SW480 (cell line): ENCODE results near the gene ZNF768.

Experiments
- DNase-seq: peaks from one replicate; pipeline ENCODE4 v3.0.0-alpha.2; 2016; ENCODE audit warnings: low spot score

ZNF768 gene

DNA sequence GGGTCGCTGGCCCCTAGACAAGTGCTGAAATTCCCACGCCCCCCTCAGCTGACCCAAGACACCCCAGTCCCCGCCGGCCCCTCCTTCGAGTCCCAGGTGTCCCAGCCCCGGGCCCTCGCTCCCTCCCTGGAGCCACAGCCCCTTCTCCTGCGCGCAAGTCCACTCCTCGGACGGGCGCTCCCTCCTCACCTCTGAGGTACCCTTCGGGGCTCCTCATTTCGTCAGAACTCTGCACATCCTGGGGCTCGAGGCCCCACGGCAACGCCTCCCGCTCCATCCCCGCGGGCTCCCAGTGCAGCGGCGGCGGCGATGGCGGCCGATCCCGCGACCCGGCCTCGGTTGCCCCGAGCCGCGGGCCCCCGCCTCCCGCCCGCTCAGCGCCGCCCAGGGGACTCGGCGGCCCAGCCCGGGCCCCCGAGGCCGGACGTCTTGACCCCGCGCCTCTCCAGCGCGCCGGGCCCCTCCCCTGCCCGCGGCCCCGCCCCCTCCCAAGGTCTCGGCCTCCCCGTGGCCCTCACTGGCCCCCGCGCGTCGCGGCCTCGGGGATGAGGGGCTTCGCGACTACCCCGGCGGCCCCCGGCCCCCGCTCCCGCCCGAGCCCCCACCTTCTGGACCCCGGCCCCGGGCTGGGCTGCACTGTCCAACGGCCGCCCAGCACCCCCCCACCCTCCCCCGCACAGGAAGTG, at the start of gene ZNF768:
Gene ZNF768, minus strand, starts transcription at position 430 of the 686 bp plus-strand sequence. Its CDS starts 153 bp downstream, at position 277.
- peak; percentile 14 for DNase-seq

GRCh38 chr16:30574678-30575077, 48.3 kb upstream of the ZNF768 start:
- DNase-seq: no peak

DNA sequence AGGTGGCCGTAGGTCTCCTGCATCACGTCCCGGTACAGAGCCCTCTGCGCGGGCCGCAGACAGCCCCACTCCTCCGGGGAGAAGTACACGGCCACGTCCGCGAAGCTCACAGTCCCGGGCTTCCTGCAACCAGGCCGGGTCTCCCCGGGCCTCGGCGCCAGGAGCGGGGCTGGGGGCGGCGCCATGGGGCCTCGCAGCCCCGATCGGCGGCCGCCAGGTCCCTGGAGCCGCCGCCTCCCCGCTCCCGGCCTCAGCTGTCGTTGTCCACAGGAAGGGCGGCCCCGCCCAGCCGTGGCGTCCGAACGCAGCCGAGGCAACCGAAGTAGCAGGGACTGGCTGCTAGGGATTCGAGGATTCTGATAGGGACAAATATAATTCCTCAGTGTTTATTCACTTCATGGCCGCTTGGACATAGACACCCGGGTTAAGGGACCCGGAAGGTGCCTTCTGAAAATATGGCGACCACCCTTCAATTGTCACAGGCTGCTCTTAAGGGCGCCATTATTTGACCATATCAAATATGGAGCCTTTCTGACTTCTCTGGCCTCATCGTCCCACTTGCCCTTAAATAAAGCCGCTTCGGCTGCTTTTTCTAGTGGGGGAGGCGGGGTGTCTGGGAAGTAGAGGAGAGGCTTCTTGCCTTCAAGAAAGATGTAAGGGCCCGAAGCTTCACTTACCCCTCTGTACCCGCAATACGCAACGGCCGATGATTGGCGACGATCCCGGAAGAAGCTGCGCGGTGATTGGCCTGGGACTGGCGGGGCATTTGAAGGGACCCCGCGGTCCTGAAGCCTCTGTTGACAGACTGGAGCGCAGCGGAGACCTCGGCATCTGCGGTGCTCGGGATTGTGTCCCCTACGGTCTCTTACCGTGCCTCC, 45.3 kb upstream of the ZNF768 start, which contains the start of gene ZNF688:
Gene ZNF688, minus strand, starts transcription at position 270 of the 878 bp plus-strand sequence. Its CDS starts 85 bp downstream, at position 185.
- peak; percentile 96 for DNase-seq

DNA sequence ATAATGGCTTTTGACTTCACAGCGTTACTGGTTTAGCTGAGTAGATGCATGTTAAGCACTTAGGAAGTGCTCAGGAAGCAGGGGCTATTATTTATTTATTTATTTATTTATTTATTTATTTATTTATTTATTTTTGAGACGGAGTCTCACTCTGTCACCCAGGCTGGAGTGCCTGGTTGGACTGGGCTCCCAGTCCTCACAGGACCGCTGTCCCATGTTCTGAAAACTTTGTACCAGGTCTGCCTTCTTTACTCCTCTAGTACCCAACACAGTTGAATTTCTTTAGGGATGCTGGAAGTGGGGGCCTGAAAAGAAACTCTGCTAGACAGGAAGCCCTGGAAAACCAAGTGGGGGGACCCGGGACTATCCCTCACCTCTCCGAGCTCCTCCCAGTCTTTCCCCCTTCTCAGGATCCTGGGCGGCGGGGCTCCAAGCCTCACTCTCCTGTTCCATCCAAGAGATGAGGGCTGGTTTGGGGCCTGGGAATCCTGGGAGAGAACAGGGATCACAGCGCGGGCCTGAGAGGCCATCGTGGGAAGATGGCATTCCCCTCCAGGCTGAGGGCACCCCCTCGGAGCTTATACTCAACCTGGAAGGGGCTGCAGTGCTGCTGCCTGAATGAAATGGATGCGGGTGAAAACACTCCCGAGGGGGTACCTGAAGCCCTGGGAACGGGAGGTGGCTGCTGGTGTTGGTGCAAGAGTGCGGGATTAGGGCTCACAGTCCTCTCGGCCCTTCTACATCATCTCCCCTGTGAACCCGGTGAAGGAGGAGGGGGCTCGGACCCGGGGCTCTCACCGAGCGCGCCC, 44.5 kb upstream of the ZNF768 start:
- no peak for DNase-seq

- DNase-seq: no peak
These were observed 43.6 kb upstream of the ZNF768 start for GRCh38 chr16:30569746-30570635.

- DNase-seq: no peak
These were observed 42.9 kb upstream of the ZNF768 start for GRCh38 chr16:30569281-30569680.

DNA sequence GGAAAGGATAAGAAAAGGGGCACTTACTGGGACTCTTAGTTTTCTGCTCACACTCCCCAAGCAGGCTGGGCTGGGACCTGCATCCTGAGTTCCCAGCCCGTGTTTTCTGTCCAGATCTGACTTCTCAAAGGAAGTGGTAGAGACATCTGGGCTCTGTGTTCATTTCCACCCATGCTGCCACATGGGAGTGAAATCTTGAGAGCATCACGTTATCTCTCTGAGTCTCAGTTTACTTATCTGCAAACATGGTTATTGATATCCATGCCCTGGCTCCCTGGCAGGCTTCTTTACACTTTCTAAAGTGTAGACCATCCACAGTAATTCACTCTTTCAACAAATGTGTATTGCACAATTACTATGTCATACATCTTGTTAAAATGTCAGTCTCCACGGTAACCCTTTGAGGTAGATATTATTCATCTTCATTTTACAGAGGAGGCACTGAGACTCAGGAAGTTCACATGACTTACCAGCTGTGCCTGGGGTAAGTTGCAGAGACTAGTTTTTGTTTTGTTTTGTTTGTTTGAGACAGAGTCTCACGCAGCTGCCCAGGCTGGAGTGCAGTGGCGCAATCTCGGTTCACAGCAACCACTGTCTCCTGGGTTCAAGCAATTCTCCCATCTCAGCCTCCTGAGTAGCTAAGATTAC, 41.7 kb upstream of the ZNF768 start:
- no peak for DNase-seq

DNA sequence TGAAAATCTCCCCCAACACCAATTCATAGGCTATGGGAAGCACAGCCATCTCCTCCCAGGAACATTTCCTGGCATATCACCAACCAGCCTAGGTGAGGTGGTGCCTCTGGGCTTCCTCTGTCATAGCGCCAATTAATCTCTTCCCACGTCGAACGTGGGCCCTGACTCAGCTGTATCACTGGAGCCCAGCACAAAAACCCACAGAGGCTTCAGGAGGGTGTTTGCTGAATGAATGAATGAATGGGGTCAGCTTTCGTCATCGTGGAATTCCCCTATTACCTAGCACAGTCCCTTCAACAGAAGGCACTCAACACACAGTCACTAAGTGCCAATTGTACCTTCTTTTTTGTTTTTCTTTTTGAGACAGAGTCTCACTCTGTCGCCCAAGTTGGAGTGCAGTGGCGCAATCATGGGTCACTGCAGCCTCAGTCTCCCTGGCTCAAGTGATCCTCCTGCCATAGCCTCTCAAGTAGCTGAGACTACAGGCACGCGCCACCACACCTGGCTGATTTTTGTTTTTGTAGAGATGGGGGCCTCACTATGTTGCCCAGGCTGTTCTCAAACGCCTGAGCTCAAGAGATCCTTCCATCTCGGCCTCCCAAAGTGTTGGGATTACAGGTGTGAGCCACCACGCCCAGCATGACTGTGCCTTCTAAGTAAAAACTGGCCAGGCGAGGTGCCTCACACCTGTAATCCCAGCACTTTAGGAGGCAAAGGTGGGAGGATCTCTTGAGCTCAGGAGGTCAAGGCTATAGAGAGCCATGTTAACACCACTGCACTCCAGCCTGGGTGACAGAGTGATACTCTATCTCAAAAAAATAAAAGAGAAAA, 41.0 kb upstream of the ZNF768 start:
- DNase-seq: no peak

GRCh38 chr16:30566531-30566930, 40.2 kb upstream of the ZNF768 start:
- no peak for DNase-seq

- DNase-seq: no peak
These were observed 39.6 kb upstream of the ZNF768 start for GRCh38 chr16:30565984-30566383.

- no peak for DNase-seq
These were observed 39.2 kb upstream of the ZNF768 start for GRCh38 chr16:30565526-30565925.

DNA sequence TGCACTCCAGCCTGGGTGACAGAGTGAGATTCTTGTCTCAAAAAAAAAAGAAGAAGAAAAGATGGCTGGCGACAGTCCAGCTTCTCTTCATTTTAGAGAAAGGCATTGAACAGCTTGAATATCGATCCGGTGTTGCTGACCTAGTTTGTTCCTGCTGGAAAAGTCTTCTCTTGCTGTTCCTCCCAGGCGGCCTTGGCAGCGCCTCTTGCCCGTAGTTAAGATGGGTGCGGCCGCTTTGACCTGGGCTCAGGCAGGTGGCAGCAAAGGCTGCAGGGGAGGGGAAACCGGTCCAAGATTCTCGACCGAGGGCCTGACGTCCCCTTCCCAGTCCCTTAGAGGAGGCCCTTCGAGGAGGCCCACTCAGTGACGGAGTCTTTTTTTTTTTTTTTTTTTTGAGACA, 35.7 kb upstream of the ZNF768 start:
- DNase-seq: no peak

DNA sequence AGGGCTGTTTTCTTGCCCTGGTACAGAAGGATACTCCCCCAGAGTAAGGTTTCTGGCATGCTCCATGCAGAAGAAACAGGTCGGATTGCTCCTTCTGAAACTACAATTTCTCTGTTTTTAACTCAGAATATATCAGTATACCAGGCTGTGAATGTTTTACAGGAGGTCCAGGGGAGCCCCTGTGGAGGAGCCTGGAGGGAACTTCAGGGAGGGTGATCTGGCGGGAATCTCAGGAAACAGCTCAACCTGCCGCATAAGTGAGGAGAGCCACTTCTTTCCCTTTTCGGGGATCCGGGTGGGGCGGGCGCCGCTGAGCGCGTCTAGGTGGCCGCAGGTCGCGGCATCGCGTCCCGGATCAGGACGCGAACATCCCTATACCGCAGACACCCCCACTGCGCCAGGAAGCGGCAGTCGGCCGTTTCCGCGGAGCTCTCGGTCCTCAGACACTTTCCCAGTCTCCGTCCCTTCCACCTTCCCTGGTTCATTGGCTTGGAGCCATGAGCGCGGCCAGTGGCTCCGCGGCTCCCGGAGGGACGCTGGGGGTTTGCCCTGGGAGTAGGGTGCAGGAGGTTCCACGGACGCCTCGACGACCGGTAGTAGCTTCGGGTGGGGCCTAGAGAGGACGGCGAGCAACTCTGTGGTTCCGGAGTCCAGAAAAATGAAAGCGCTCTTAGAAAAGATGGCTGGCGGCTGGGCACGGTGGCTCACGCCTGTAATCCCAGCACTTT, 34.9 kb upstream of the ZNF768 start:
- no peak for DNase-seq

GRCh38 chr16:30559690-30560089, 33.3 kb upstream of the ZNF768 start:
- DNase-seq: no peak

- no peak for DNase-seq
These were observed 32.5 kb upstream of the ZNF768 start for GRCh38 chr16:30558789-30559377.

DNA sequence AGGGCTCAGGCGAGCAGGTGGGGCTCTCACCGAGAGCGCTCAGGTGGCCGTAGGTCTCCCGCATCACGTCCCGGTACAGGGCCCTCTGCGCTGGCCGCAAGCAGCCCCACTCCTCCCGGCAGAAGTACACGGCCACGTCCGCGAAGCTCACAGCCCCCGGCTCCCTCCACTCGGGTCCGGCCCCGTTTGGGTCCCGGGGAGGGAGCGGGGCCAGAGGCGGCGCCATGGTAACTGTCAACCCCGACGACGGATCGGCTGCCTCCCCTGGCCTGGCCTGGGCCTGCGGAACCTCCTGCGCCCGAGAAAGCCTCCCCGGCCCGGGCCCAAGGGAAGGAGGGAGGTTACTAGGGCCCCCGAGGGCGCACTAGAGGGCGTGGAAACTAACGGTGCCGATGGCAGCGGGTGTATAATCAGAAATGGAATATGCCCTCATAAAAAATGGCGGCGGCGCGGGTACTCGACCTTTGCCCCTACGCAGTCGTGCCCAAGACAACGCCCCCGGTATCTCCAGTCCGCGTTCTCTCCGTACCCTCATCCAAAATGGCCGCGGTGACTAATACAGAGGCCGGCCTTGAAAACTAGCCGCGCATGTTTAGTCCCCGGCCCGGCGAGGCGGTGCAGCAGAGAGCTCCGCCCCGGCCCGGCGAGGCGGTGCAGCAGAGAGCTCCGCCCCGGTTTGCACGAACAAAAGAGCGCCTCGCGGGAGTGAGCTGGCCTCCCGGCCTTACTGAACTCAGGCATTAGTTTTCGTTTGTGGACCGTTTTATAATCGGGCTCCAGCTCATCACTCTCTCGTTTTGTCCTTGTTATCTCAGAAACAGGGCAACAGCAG, 31.8 kb upstream of the ZNF768 start, which contains the start of gene ZNF764:
Gene ZNF764, minus strand, starts transcription at position 418 of the 832 bp plus-strand sequence. Its CDS starts 192 bp downstream, at position 226.
- peak; percentile 97 for DNase-seq

DNA sequence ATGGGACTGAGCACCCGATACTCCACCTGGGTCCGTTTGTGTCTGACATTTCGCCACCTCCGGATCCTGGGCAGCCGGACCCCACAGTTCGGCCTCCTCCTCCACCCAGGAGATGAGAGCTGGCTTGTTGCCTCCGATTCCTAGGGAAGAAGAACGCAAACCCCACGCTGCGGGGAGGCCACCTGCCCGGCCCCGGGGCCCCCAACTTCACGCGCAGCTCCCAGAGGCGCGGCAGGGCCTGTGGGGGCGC, 31.3 kb upstream of the ZNF768 start:
- DNase-seq: no peak

DNA sequence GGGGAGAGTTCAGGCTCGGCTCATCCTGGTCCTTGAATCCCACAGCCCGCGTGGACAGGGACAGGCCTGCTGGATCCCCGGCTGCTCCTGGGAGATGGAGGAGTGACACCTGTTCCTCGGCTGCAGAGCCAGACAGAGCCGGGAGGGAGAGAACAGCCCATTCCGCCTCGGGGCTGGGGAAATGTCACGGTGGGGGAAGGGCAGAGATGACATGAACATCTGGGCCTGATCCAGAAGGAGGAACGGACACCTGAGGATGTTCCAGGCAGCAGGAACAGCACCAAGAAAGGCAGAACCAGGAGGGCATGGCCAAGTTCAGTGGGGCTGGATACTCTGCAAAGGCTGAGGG, 29.7 kb upstream of the ZNF768 start:
- DNase-seq: no peak
